GM21515 (cell line): ENCODE results near the gene F11.
"Not testable (repeated sequence)": the region's sequence is repeated elsewhere in the genome, so short reads cannot be mapped to it uniquely, and the experiment has no call there.

Experiments
- ATAC-seq: cut with Tn5 transposase; IDR thresholded peaks from one replicate; pipeline ENCODE4 v1.9.1; 2021; ENCODE audit not compliant: unreplicated experiment

Gene F11

DNA sequence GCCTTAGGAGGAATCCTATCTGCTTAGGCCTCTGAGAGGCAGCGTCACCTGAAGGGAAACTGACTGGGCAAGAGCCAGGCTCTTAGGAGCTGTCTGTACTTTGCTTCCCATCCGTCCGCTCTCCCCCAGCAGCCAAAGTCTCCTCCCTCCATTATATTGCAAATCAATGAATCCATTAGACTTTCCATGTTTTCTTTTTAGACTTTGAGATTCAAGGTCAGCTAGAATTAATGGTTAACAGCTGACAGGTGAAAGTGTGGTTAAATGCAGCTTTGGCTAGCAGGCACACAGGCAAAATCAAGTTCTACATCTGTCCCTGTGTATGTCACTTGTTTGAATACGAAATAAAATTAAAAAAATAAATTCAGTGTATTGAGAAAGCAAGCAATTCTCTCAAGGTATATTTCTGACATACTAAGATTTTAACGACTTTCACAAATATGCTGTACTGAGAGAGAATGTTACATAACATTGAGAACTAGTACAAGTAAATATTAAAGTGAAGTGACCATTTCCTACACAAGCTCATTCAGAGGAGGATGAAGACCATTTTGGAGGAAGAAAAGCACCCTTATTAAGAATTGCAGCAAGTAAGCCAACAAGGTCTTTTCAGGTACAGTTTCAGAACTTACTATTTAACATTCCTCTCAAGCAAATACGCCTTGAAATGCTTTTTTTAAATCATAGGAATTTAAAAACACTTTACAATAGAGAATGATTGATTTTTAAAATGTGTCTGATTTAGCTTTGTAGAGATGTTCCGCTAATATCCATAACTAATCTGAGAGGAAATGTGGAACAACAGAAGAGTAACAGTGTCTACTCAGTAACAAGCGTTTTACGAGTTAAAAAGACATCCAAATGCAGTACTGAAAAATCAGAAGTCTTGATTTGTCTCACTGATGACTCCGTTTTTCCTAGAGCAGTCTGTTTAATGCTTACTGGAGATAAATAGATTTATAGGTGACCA lies at the start of gene F11:
Gene F11, plus strand, starts transcription at position 507 of the 970 bp plus-strand sequence. CDS start 948 bp downstream, outside the sequence.
- no peak for ATAC-seq

DNA sequence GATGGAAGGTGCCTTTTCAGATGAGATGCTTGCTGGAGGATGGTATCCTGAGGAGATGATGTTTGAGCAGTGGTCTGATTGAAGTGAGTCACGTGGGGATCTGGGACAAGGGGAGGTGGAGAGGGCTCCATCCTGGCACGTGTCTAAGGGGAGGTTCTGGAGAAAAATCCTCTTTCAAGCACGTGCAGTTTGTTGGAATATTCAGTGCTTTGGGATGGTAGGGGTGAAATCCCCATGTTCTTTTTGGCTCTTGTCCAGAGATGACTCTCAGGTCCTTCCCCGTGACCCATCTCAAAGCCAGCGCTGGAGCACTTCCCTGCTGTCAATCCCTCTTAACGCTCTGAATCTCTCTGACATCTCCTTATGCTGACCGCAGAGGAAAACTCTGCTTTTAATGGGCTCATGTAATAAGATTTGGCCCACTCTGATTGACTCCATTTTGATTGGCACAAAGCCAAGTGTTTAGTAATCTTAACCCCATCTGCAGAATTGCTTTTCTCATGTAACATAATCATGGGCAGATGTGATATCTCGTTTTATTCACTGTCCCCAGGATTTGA lies 49.4 kb upstream of the F11 start:
- no peak for ATAC-seq

DNA sequence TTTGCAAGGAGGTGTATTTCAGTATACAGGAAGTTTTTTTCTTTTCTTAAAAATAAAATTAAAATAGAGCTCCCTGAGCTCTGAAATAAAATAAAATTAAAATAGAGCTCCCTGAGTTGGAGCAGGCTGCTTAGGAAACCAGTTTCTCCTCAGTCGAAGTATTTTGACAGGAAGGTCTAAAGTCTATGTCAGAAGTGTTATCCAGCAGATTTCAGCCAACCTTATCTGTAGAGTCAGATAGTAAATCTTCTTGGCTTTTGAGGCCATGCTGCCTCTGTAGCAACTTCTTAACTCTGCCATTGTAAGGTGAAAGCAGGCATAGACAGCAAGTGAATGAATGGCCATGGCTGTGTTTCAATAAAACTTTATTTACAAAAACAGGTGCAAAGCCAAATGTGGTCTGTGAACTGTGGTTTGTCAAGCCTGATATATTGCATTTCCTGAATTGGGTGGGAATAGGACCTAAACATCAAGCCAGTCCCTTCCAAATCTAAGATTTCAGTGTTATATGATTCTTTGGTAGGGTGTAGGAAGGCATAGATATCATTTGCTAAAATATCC lies 48.2 kb upstream of the F11 start:
- ATAC-seq: no peak

DNA sequence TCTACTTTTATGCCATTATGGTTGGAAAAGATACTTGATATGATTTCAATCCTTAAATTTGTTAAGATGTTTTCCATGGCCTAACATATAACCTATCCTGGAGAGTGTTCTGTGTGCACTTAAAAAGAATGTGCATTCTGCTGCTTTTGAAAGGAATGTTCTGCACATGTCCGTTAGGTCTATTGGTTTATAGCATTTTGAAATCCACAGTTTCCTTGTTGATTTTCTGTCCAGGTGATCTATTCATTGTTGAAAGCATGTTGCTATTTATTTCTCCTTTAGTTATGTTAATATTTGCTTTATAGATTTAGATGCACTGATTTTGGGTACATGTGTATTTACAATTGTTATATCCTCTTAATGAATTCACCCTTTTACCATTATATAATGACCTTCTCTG lies 44.4 kb upstream of the F11 start:
- ATAC-seq: no peak

DNA sequence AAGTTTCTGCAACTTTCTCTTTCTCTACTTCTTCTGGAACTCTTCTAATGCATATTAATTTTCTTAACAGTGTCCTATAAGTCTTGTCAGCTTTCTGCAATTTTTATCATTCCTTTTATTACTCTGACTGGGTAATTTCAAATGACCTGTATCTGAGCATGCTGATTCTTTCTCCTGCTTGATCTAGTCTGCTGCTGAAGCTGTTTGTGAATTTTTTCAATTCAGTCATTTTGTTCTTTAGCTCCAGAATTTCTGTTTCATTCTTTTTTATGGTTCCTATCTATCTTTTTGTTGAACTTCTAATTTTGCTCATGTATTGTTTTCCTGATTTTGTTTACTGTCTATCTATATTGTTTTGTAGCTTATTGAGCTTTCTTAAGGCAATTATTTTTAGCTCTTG lies 40.1 kb upstream of the F11 start:
- ATAC-seq: no peak

DNA sequence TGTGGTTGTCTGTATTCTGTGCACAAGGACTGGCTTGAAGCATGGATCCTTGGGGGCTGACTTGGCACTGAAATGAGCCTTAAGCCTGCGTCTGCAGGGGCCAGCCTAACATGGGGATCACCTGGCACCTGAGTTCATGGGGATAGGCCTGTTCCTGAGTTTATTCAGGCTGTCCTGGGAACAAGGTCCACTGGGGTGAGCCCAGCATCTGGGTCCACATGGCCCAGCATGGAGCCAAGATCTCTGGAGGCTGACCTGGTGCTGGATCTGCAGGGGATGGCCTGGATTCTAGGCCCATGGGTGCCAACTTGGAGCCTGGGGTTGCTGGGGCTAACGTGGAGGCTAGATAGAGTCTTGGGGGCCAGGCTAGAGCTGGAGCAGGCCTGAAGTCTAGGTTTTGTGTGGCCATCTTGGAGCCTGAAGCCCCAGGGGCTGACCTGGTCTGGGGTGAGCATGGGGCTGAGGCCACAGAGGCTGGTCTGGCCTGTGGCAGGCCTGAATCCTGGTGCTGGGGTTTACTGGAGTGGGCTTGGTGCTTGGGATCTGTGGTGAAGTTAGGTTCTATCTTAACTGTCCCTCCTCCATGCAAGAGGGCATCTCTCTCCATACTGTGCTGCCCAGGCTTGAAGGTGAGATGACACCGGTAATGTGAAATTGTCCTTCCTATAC lies 39.3 kb upstream of the F11 start:
- ATAC-seq: no peak

DNA sequence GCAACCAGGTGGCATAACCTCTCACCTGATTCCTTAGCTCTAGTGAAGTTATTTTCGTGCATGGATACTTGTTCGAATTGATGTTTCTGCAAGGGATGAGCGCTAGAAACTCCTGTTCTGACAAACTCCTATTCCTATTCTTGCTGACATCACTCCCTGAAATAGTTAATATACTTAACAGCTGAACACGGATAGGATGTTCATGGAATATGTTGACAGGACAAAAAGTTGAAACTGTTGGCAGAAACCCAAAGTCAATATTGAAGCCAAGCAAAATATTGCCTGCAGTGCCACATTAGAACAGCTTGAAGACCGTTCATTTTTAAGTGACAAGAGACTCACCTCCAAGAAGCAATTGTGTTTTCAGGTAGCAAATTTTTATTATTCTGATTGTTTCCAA lies 38.8 kb upstream of the F11 start, which contains the start of gene KLKB1:
Gene KLKB1, plus strand, starts transcription at position 287 of the 400 bp plus-strand sequence. CDS start 689 bp downstream, outside the sequence.
- no peak for ATAC-seq

DNA sequence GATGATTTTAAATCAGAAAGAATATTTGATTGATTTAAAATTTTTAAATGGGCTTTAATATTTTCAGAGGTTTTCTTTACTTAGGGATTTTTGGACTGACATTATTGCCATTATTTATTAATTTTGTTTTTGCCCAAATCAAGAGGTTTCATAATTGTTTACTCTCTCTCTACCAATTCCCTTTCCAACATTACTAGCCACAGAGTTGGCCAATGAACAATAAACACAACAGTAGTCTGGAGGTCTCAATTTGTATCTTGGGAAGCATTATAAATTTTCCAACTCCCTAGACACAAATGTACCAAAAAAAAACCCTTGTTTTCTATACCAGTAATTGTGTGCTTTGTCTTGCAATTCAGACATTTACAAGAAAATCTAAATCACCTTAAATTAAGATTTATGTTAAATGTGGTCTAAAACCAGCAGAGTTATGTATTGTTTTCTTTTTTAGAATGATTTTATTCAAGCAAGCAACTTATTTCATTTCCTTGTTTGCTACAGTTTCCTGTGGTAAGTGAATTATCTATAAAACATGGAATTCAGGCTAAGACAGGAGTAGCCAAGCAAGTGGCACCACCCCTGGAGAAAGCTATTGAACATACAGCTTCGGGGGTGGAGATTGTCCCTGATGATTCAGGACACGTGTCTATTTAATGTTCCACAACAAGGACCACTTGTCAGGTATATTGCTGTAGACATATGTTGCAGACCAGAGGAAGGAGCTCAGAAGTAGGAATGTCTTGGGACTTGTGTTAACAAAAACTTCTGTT lies 38.1 kb upstream of the F11 start:
- ATAC-seq: no peak

DNA sequence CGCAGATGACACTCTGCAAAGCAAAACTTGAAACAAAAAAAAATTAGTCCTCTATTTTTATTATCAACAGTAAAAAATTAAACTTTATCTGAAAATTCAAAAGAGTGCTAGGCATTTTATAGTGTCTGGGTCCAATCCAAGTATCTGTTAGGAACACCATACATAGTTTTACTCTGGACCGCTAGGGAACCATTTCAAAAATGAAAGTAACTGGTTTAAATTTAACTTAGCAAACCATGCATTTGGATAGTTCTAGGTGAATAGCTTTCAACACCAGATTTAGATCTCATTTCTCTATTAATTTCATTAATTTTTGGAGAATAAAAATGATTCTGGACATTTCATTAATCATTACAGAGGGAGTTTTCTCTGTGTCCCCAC lies 37.5 kb upstream of the F11 start:
- no peak for ATAC-seq

DNA sequence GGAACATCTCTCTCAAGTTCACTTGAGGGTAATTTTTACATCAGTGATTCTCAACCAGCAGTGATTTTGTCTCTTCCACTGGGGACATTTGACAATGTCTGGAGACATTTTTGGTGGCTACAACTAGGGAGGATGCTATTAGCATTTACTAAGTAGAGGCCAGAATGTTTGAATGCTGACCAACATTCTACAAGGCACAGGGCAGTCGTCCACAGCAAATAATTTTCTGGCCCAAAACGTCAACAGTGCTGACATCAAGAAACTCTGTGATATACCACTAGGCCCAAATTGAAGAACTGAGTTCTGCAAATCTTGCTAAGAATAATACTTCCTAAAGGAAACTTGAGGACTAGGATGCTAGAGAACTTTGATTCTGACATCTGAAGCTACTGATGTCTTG lies 31.6 kb upstream of the F11 start:
- no peak for ATAC-seq

DNA sequence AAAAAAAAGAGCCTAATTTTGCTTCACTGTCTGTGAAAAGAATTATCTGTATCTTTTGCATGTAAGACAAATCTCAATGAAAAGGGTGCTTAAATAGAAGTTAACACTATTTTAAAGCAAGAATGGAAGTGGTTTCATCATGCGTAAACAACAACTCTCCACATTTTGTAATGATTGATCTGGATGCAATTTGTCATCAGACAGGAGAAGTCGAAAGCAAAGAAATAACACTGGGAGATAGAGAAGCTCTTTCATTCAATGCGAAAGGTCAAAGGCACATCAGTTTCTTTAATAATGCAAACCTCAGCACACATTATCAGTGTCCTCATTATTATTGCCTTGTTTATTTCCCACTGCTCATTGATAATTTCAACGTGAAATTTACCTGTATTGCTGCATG lies 29.9 kb upstream of the F11 start:
- no peak for ATAC-seq

DNA sequence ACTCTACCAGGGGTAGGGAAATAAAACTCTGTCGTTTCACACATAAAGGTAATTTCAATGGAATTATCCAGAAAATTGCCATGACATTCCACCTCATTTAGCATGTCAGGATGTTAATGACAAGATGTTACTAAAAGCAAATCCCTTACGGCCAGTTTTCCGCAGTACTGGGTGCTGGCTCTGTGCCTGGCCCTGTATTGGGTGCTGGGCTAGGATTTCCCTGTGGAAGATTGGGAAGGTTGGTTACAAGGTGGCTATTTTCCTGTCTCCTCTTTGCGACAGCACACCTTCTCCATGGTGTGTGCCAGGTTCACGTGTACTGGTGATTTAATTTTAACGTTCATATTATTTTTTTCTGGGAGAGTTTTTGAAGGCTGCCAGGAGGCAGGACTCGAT lies 25.5 kb upstream of the F11 start:
- ATAC-seq: no peak

DNA sequence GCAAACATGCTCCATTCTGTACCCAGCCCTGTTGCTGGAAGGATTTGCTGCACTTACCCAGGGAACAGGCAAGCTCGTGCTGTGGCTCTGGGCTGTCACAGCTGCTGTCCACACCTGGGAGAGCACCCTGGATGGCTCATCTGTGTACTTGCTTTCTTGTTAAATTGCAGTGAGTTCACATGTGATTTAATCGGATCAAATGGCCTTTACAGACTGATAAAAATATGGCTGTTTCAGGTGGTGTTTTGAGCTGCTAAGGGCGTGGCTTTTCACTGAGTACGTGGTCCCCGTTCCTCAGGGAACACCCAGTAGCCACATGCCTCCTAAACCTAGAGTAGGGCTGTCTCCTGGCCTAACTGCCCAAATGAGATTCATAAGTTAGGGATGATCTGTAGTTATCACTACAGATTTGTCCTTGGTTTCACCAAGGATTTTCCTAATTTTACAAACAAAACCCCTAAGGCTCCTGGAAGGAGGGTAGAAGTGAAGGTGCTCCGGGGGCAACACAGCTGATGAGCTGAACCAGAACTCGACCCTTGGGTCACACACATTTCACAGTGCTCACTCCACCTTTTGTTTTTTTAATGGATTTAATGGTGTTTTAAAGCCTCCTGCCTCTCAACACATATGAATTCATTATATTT lies 25.0 kb upstream of the F11 start:
- no peak for ATAC-seq

DNA sequence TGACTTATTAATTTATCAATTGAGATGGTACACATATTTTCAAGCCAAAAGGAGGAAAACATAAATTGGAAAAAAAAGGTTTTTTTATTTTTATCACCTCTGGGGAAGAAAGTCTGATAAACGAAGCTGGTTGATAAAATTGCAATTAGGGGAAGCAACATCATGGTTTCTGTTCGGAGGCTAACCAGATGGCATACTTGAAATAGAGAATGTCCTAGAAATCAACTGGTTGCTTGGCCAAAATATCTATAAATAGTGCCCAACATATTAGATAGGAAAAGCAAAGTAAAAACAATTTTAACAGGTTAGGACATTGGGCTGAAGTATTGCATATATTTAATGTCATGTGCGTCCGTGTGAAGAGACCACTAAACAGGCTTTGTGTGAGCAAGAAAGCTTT lies 24.4 kb upstream of the F11 start:
- no peak for ATAC-seq

DNA sequence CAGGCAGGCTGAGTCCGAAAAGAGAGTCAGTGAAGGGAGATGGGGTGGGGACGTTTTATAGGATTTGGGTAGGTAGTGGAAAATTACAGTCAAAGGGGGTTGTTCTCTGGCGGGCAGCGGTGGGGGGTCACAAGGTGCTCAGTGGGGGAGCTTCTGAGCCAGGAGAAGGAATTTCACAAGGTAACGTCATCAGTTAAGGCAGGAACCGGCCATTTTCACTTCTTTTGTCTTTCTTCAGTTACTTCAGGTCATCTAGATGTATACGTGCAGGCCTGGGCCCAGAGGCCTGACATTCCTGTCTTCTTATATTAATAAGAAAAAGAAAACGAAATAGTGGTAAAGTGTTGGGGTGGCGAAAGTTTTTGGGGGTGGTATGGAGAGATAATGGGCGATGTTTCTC lies 24.0 kb upstream of the F11 start:
- not testable (repeated sequence) for ATAC-seq

DNA sequence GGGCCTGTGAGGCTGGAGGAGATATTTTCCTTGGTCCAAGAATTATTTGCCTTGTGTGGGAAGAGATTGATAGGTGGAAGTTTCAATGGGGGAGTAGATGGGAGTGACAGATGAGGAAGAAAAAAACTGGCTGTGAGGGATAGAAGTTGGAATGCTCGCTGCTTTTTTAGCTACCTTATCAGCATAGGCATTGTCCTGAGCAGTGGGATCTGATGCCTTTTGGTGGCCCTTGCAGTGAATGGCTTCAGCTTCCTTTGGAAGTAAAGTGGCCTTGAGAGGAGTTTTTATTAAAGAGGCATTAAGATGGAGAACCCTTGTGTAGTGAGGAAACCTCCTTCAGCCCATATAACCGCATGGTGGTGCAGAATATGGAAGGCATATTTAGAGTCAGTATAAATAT lies 22.7 kb upstream of the F11 start:
- ATAC-seq: no peak

DNA sequence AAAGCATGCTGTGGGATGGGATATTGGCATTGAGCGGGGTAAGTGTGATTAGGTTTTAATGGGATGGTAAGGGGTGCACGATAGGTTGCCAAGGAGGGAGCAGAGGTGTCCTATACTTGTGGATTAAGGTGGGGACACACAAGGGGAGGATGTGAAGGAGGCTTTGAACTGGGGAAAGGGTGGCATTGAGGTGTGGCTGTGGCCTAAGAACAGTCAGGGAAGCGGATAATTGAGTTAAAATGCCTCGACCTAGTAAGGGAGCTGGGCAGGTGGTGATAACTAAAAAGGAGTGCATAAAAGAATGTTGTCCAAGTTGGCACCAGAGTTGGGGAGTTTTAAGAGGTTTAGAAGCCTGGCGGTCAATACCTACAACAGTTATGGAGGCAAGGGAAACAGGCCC lies 21.2 kb upstream of the F11 start:
- ATAC-seq: no peak

DNA sequence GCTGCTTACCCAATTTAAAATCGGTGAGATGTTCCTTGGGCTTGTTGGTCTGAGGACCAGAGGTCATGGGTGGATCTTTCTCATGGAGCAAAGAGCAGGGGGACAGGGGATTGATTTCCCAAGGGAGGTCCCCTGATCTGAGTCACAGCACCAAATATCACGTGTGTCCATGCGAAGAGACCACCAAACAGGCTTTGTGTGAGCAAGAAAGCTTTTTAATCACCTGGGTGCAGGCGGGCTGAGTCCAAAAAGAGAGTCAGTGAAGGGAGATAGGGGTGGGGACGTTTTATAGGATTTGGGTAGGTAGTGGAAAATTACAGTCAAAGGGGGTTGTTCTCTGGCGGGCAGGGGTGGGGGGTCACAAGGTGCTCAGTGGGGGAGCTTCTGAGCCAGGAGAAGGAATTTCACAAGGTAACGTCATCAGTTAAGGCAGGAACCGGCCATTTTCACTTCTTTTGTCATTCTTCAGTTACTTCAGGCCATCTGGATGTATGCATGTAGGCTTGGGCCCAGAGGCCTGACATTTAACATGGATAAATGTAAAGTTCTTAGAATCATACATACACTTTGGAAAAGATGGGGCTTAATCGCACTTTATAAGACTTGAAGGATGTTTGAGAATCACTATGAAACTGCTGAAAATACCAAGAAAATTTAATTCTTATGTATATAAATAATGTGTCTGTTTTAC lies 18.8 kb upstream of the F11 start:
- not testable (repeated sequence) for ATAC-seq

DNA sequence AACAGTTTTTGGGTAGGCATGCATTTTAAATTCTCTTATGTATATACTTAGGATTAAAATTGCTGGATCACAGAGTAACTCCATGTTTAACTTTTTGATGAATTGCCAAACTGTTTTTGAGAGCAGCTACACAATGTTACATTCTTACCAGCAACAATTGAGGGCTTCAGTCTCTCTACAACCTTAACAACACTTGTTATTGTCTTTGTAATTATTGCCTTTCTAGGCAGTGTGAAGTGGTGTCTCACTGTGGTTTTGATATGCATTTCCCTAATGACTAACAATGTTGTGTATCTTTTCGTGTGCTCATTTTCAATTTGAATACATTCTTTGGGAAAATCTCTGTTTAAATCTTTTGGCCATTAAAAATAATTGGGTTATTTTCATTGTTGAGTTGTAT lies 17.3 kb upstream of the F11 start:
- ATAC-seq: no peak
